Smooth muscle cell (in vitro differentiated cells): ENCODE data around the gene KIF22. TPM values are rescaled to one million over a fixed set of nuclear protein-coding genes. Genes with fewer than 3 reads are reported as not detected.

Source experiments
- DNase-seq: peaks from one replicate; lab custom pipeline; 2025; ENCODE audit not compliant: unreplicated experiment; lab: John Stamatoyannopoulos, UW
- H2AFZ ChIP-seq: fragments of 200-600 bp; sonication (generic); 2 replicates; pipeline ENCODE4 v1.6.0; 2016; ENCODE audit warnings: antibody characterized with exemption, low read depth, mild to moderate bottlenecking
- H3F3A ChIP-seq: fragments of 200-600 bp; sonication (generic); 2 replicates; pipeline ENCODE4 v1.6.0; 2017; ENCODE audit warnings: antibody characterized with exemption, low read depth
- H3K27ac ChIP-seq: fragments of 200-600 bp; sonication (generic); 2 replicates; pipeline ENCODE4 v1.5.1; 2016; ENCODE audit warnings: low read depth, mild to moderate bottlenecking
- H3K27me3 ChIP-seq: fragments of 200-600 bp; sonication (generic); 2 replicates; pipeline ENCODE4 v1.6.1; 2016; ENCODE audit warnings: low read depth, mild to moderate bottlenecking
- H3K36me3 ChIP-seq: fragments of 200-600 bp; sonication (generic); 2 replicates; pipeline ENCODE4 v1.5.1; 2016; ENCODE audit warnings: low read depth
- H3K4me1 ChIP-seq: fragments of 200-600 bp; sonication (generic); 2 replicates; pipeline ENCODE4 v1.5.1; 2016; ENCODE audit warnings: low read depth
- H3K4me2 ChIP-seq: fragments of 200-600 bp; sonication (generic); 2 replicates; pipeline ENCODE4 v1.6.0; 2016; ENCODE audit warnings: mild to moderate bottlenecking
- H3K4me3 ChIP-seq: fragments of 200-600 bp; sonication (generic); 2 replicates; pipeline ENCODE4 v1.5.1; 2016; ENCODE audit warnings: mild to moderate bottlenecking
- H3K79me2 ChIP-seq: fragments of 200-600 bp; sonication (generic); 2 replicates; pipeline ENCODE4 v1.6.0; 2016; ENCODE audit warnings: low read depth, mild to moderate bottlenecking
- H3K9ac ChIP-seq: fragments of 200-600 bp; sonication (generic); 2 replicates; pipeline ENCODE4 v1.6.0; 2016; ENCODE audit warnings: low read depth
- H3K9me3 ChIP-seq: fragments of 200-600 bp; sonication (generic); replicated peaks from 2 replicates; pipeline ENCODE4 v1.5.1; 2016; ENCODE audit warnings: low read depth
- H4K20me1 ChIP-seq: fragments of 200-600 bp; sonication (generic); 2 replicates; pipeline ENCODE4 v1.6.0; 2016; ENCODE audit warnings: low read depth
- WGBS: methylation state at CpG from one replicate; pipeline ENCODE4 v1.1.7; 2016; ENCODE audit warnings: low lambda C conversion rate; 5-methylcytosine and 5-hydroxymethylcytosine counted together
- polyA plus RNA-seq: library from polyadenylated mRNA; unstranded; fragments of >200 nt; fragmentation: Nextera tagmentation; extraction: Ambion mirVana; gene quantifications from 2 replicates; pipeline ENCODE4 v1.2.1, GENCODE V29; 2016
- total RNA-seq: library from RNA; depleted of rRNA; stranded (reverse); fragments of >200 nt; gene quantifications from 2 replicates; pipeline ENCODE4 v1.2.3, GENCODE V29; 2014
- TF ChIP-seq, protein P1 (sequence below): fragments of 200-600 bp; sonication (generic); IDR thresholded peaks from 2 replicates; pipeline ENCODE4 v1.5.1; 2017; ENCODE audit warnings: borderline replicate concordance, mild to moderate bottlenecking, antibody characterized with exemption; ENCODE audit not compliant: insufficient read depth, poor library complexity, severe bottlenecking

Gene KIF22
- total and polyA plus RNA-seq, 2 experiments from 2014 or later, result 16.0 to 33.5 TPM

DNA sequence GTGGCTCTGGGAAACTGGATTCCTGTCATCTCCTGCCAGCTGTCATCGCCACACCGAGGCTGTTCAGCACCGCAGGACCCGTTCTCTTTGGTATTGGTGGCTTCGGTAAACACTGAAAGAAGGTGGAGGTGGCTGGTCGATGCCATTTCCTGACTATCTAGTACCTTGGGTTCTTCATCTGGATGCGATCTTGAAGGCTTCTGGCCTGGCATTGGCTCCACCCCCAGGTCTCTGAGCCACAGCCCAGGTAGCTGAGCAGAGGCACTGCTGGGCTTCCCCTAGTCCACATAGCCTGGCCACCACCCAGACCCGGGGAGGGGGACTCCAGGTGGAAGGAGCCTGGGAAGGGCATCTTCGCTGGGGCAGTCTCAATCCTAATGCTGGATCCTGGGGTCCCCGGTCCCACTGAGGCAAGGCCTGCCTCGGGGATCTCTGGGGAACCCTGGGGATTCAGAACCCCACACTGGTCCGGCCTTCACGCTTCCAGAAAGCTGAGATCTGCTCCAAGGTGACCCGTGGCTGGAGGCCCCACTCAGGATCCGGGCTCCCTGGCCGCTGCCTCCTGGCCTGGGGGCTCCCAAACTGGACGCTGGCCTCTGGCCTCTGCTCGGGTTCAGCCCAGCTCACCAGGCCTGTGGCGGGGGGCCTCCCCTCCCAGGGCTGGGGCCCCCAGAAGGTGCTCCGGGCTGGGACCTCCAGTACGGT, 46.6 kb upstream of the KIF22 start:
- WGBS, result 94% methylated on average over 21 of the region's 21 CpGs
- H2AFZ ChIP-seq, result no peak overlapping the region
- no peak overlapping the region for H3K4me2 ChIP-seq
- H3K27me3 ChIP-seq, result no peaks in the 10 kb centered on the region
- TF ChIP-seq, protein P1, sequence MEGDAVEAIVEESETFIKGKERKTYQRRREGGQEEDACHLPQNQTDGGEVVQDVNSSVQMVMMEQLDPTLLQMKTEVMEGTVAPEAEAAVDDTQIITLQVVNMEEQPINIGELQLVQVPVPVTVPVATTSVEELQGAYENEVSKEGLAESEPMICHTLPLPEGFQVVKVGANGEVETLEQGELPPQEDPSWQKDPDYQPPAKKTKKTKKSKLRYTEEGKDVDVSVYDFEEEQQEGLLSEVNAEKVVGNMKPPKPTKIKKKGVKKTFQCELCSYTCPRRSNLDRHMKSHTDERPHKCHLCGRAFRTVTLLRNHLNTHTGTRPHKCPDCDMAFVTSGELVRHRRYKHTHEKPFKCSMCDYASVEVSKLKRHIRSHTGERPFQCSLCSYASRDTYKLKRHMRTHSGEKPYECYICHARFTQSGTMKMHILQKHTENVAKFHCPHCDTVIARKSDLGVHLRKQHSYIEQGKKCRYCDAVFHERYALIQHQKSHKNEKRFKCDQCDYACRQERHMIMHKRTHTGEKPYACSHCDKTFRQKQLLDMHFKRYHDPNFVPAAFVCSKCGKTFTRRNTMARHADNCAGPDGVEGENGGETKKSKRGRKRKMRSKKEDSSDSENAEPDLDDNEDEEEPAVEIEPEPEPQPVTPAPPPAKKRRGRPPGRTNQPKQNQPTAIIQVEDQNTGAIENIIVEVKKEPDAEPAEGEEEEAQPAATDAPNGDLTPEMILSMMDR, result no peak
- H3K4me3 ChIP-seq, result no peak overlapping the region
- no peaks in the 10 kb centered on the region for H3F3A ChIP-seq
- no peak overlapping the region for H3K27ac ChIP-seq
- H3K36me3 ChIP-seq, result no peaks in the 10 kb centered on the region
- H3K4me1 ChIP-seq, result no peaks in the 10 kb centered on the region
- no peaks in the 10 kb centered on the region for H4K20me1 ChIP-seq
- no peak overlapping the region for H3K9ac ChIP-seq
- no peak for DNase-seq
- no peaks in the 10 kb centered on the region for H3K9me3 ChIP-seq
- no peaks in the 10 kb centered on the region for H3K79me2 ChIP-seq

DNA sequence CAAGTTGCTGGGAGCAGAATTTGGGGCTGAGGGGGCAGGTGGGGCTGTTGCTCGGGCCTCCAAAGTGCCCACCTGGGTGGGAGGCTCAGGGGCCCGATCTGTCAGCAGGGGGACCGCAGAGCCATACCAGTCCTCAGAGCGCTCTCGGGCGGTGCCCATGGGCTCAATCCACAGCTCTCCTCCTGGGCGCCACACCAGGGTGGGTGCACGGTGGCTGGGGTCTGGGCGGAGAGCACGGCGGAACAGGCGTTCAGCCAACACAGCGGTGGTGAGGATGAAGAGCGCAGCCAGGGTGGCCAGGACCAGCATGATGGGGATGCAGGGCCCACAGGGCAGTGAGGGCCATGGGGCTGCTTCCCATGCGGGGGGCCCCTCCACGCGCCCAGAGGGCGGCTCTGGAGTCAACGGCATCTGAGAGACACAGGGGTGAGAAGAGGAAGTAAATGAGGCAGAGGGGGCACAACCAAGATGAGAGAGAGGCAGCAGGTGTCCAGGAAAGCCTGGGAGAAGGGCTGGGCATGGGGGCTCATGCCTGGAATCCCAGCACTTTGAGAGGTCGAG, 45.9 kb upstream of the KIF22 start:
- no peaks in the 10 kb centered on the region for H3K79me2 ChIP-seq
- no peaks in the 10 kb centered on the region for H4K20me1 ChIP-seq
- TF ChIP-seq, protein P1, result no peak
- DNase-seq, result no peak
- H3K36me3 ChIP-seq, result no peaks in the 10 kb centered on the region
- H3K4me3 ChIP-seq, result no peak overlapping the region
- no peaks in the 10 kb centered on the region for H3K4me1 ChIP-seq
- H3K27me3 ChIP-seq, result no peaks in the 10 kb centered on the region
- no peak overlapping the region for H3K4me2 ChIP-seq
- H3F3A ChIP-seq, result no peaks in the 10 kb centered on the region
- no peak overlapping the region for H3K27ac ChIP-seq
- H3K9me3 ChIP-seq, result no peaks in the 10 kb centered on the region
- H2AFZ ChIP-seq, result no peak overlapping the region
- no peak overlapping the region for H3K9ac ChIP-seq
- 92% methylated on average over 19 of the region's 20 CpGs for WGBS

DNA sequence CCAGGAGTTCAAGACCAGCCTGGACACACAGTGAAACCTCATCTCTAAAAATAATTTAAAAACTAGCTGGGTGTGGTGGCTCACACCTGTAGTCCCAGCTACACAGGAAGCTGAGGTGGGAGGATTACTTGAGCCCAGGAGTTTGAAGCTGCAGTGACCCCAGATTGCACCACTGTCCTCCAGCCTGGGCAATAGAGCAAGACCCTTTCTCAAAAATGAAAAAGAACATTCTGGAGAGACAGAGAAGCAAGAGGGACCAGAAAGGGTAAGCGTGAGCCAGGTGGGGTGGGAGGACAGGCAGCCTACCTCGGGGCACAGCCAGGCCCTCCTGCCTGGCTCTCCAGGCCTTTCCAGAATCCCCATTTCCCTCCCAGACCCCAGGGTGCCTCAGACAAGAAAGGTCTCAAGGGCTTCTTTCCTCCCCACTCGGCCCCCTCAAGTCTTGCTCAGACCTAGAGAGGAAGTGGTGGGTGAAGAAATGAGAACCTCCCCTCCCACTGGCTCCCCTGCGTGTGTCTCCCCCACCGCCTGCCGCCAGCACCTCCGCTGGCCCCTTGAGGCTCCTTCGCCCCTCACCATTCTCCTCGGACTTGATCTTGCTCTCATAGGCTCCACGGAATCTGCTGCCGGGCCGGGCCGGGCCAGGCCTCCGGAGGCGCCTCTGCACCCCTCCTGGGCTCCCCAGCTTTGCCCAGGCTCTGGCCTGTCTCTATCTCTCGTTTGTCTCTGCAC, 45.3 kb upstream of the KIF22 start:
- Histone ChIP-seq H2AFZ (no peak overlapping the region), H3K9ac (no peak overlapping the region), H3K27ac (no peak overlapping the region), H4K20me1 (no peaks in the 10 kb centered on the region), H3K4me1 (no peaks in the 10 kb centered on the region), H3K9me3 (no peaks in the 10 kb centered on the region), H3K36me3 (no peaks in the 10 kb centered on the region), H3K27me3 (no peaks in the 10 kb centered on the region), H3K4me3 (no peak overlapping the region), H3K4me2 (no peak overlapping the region), H3F3A (no peaks in the 10 kb centered on the region), H3K79me2 (no peaks in the 10 kb centered on the region)
- DNase-seq, result no peak
- TF ChIP-seq, protein P1, result no peak
- WGBS, result 81% methylated on average over 16 of the region's 16 CpGs
